K562 (cell line): ENCODE data around the gene TLR3. TPM values are rescaled to one million over a fixed set of nuclear protein-coding genes. Genes with fewer than 3 reads are reported as not detected.

ENCODE experiments used
- ATAC-seq: fragments of 200-7000 bp; cut with Tn5 transposase; 3 replicates; pipeline ENCODE4 v1.9.1; 2020; ENCODE audit warnings: moderate library complexity
- BruUV-seq: library from RNA; stranded (reverse); fragments of 400-500 nt; replicated peaks from 2 replicates; lab custom pipeline; 2021; lab: Mats Ljungman, UMichigan
- CTCF ChIA-PET: fragments of 300-600 bp; formaldehyde crosslinking; extraction: SDS; loops from one replicate; lab custom pipeline; 2021; ENCODE audit warnings: low intra/inter-chr PET ratio; lab: Yijun Ruan, JAX
- POLR2A ChIA-PET: fragments of 300-600, 350-650 bp; sonication (Branson Sonifier 250); formaldehyde crosslinking; extraction: SDS; loops from one replicate; lab custom pipeline; 2021; ENCODE audit warnings: antibody characterized with exemption, inconsistent platforms; lab: Yijun Ruan, JAX
- DNase-seq, 4 experiments: peaks; one replicate each; pipeline versions ENCODE4 v3.0.0 to v3.0.0-alpha.2; 2011 to 2018; ENCODE audit warnings: low spot score in 3 of 4, mixed read lengths in 3 of 4; ENCODE audit errors: extremely low read depth in 1 of 4
- FAIRE-seq: peaks from 2 replicates; lab custom pipeline; 2011; peaks lifted over from hg19 to GRCh38; lab: Jason Lieb, UNC
- H2AFZ ChIP-seq: 2 replicates; pipeline ENCODE4 v1.6.0; 2011; ENCODE audit warnings: low read depth, low read length, control low read depth, inconsistent platforms
- H3K27ac ChIP-seq: fragments of 200-600 bp; 3 replicates; pipeline ENCODE4 v1.8.0; 2011; ENCODE audit warnings: low read depth, mild to moderate bottlenecking, control low read depth, inconsistent platforms, low read length, moderate library complexity, mixed read lengths; ENCODE audit errors: extremely low read depth
- H3K27me3 ChIP-seq, 2 experiments: fragments of 300-600 bp in 1 of 2; 2 replicates in 1 of 2; 3 replicates in 1 of 2; pipeline versions ENCODE4 v1.6.0 to v1.8.0; 2011; ENCODE audit warnings: inconsistent platforms in 2 of 2, low read length in 2 of 2, mild to moderate bottlenecking in 1 of 2, mixed read lengths in 1 of 2, moderate library complexity in 1 of 2; ENCODE audit not compliant: control insufficient read depth in 2 of 2, insufficient read depth in 2 of 2
- H3K36me3 ChIP-seq: fragments of 300-600 bp; 3 replicates; pipeline ENCODE4 v1.8.0; 2011; ENCODE audit warnings: mild to moderate bottlenecking, low read length, inconsistent platforms; ENCODE audit not compliant: control insufficient read depth, insufficient read depth
- H3K4me1 ChIP-seq, 2 experiments: fragments of 200-600 bp in 1 of 2; replicated peaks in 1 of 2; 2 replicates in 1 of 2; 3 replicates in 1 of 2; pipeline versions ENCODE4 v1.5.1 to v1.8.0; 2011; ENCODE audit warnings: inconsistent platforms in 2 of 2, low read length in 2 of 2, mild to moderate bottlenecking in 1 of 2, mixed read lengths in 1 of 2, moderate library complexity in 1 of 2; ENCODE audit not compliant: control insufficient read depth in 2 of 2, insufficient read depth in 2 of 2
- H3K4me2 ChIP-seq: 2 replicates; pipeline ENCODE4 v1.6.1; 2011; ENCODE audit warnings: low read length, control low read depth, inconsistent platforms, mixed read lengths; ENCODE audit not compliant: insufficient read depth
- H3K4me3 ChIP-seq: fragments of 200-600 bp; sonication (generic), shearing (Covaris generic); 2 replicates; pipeline ENCODE4 v1.5.1; 2016; ENCODE audit warnings: control low read depth, inconsistent platforms
- H3K79me2 ChIP-seq: fragments of 200-600 bp; 3 replicates; pipeline ENCODE4 v1.8.0; 2011; ENCODE audit warnings: low read length, inconsistent platforms; ENCODE audit not compliant: control insufficient read depth, insufficient read depth
- H3K9ac ChIP-seq, 2 experiments: 2 replicates each; pipeline versions ENCODE4 v1.6.0 to v1.6.1; 2011; ENCODE audit warnings: low read depth in 2 of 2, low read length in 2 of 2, control low read depth in 1 of 2, inconsistent platforms in 1 of 2, mild to moderate bottlenecking in 1 of 2, mixed read lengths in 1 of 2; ENCODE audit not compliant: insufficient read depth in 1 of 2
- H3K9me1 ChIP-seq: one replicate; pipeline ENCODE4 v1.6.0; 2011; ENCODE audit warnings: inconsistent platforms, mild to moderate bottlenecking, low read length, moderate library complexity; ENCODE audit not compliant: control insufficient read depth, insufficient read depth
- H3K9me3 ChIP-seq: replicated peaks from 2 replicates; pipeline ENCODE4 v1.5.1; 2011; ENCODE audit warnings: low read depth, low read length, inconsistent platforms; ENCODE audit not compliant: control insufficient read depth, insufficient read depth
- H4K20me1 ChIP-seq: replicated peaks from 2 replicates; pipeline ENCODE4 v1.6.1; 2011; ENCODE audit warnings: low read length, inconsistent platforms, mixed read lengths; ENCODE audit not compliant: control insufficient read depth, insufficient read depth
- EGR1 ChIP-seq: fragments of 450-650 bp; conservative IDR thresholded peaks from 2 replicates; pipeline ENCODE4 v1.6.1; 2017; ENCODE audit warnings: mild to moderate bottlenecking
- TCF3 ChIP-seq: sonication (generic); formaldehyde crosslinking; IDR thresholded peaks from 2 replicates; pipeline ENCODE4 v1.4.0; 2020; ENCODE audit warnings: mild to moderate bottlenecking, missing genetic modification reagents
- ZFP36 ChIP-seq: fragments of 150-350 bp; IDR thresholded peaks from 2 replicates; pipeline ENCODE4 v1.6.1; 2018; ENCODE audit warnings: low read length, low read depth; ENCODE audit not compliant: partially characterized antibody
- in situ Hi-C: fragments of 300-500 bp; cut with MboI; formaldehyde crosslinking; loops from 4 replicates; pipeline ENCODE4 v1.15.0; 2018; ENCODE audit warnings: inconsistent platforms, mixed read lengths
- intact Hi-C: fragments of 100-400 bp; cut with micrococcal nuclease; formaldehyde crosslinking; loops from 2 replicates; pipeline ENCODE4 v1.14.2; 2022
- polyA plus RNA-seq, 8 experiments: library from polyadenylated mRNA; depleted of rRNA in 4 of 8; stranded (reverse) in 5 of 8; unstranded in 3 of 8; fragments of >200 nt; fragmentation: Nextera tagmentation in 2 of 8; fragmentation: Illumina TruSeq in 1 of 8; extraction: Ambion mirVana in 2 of 8; extraction: Trizol in 1 of 8; gene quantifications; 2 replicates each; pipeline versions ENCODE4 v1.2.1 to v1.2.3, GENCODE V29; 2011 to 2014; ENCODE audit warnings: inconsistent platforms in 1 of 8, missing spikeins in 1 of 8
- total RNA-seq, 7 experiments: library from RNA; depleted of rRNA in 6 of 7; stranded (reverse); fragments of >200 nt in 6 of 7; fragmentation: Illumina TruSeq in 2 of 7; extraction: Trizol in 2 of 7; gene quantifications; 2 replicates each; pipeline versions ENCODE4 v1.2.1 to v1.2.3, GENCODE V29; 2011 to 2021; ENCODE audit warnings: low replicate concordance in 1 of 7
- TF ChIP-seq, protein P1 (sequence below): fragments of 450-650 bp; IDR thresholded peaks from 2 replicates; pipeline ENCODE4 v1.6.1; 2016; ENCODE audit warnings: antibody characterized with exemption

The TLR3 gene
- total and polyA plus RNA-seq, 9 of the 15 experiments (the other 6 are each of a cell fraction or from before 2014, with no cell fraction given): 0.01 TPM; not detected in 8

DNA sequence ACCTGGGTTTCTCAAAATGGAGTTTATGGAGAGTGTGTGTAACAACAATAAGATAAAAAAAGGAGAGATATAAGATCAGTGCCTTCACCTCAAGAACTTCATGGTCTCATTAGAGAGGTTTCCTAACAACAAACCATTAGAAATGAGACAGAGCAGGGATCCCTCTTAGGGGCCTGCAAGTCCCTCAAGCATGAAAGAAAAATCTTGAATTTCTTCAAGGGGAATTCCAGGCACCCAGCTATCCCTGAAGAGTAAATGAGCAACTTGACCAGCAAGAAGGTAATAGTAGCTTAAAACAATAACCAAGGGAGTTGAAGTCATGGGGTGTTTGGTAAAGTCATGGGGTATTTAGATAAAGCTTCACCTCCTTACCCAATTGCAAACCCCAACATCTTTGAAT lies 49.7 kb upstream of the TLR3 start:
- CTCF ChIA-PET: no interaction called here
- H3K4me2 ChIP-seq: no peak overlapping the region
- no peak overlapping the region for H3K27ac ChIP-seq
- no peak overlapping the region for H3K4me3 ChIP-seq
- H3K9me3 ChIP-seq: no peaks in the 10 kb centered on the region
- intact Hi-C loops: no loop called here
- no TSS peak for BruUV-seq
- H3K9me1 ChIP-seq: no peaks in the 10 kb centered on the region
- H3K79me2 ChIP-seq: no peaks in the 10 kb centered on the region
- no peaks in the 10 kb centered on the region; the same call in 1 of the 2 replicates for H4K20me1 ChIP-seq
- peaks cover 13 to 34% of the 10 kb centered on the region in 2 experiments; a peak in 4 of 5 replicates for H3K27me3 ChIP-seq
- no peak overlapping the region for H3K9ac ChIP-seq
- no peak for FAIRE-seq
- TF ChIP-seq ZFP36: no peak
- TF ChIP-seq EGR1: no peak
- no peak for TF ChIP-seq TCF3 (CRISPR knock-in tag)
- TF ChIP-seq, protein P1, sequence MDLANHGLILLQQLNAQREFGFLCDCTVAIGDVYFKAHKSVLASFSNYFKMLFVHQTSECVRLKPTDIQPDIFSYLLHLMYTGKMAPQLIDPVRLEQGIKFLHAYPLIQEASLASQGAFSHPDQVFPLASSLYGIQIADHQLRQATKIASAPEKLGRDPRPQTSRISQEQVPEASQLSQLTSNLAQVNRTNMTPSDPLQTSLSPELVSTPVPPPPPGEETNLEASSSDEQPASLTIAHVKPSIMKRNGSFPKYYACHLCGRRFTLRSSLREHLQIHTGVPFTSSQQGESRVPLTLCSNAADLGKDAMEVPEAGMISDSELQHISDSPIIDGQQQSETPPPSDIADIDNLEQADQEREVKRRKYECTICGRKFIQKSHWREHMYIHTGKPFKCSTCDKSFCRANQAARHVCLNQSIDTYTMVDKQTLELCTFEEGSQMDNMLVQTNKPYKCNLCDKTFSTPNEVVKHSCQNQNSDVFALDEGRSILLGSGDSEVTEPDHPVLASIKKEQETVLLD: no peak
- no peaks in the 10 kb centered on the region for H3K36me3 ChIP-seq
- no peak for DNase-seq
- ATAC-seq: no peak
- no peak overlapping the region for H2AFZ ChIP-seq
- in situ Hi-C loops: no loop called here
- H3K4me1 ChIP-seq: no peaks in the 10 kb centered on the region
- POLR2A ChIA-PET: no interaction called here
